MM.1S (cell line): Measurements from ENCODE around the gene MTNR1A.

Source experiments
- DNase-seq: peaks from one replicate; pipeline ENCODE4 v3.0.0-alpha.2; 2015
- H2AFZ ChIP-seq: fragments of 300-600 bp; sonication (generic); 2 replicates; pipeline ENCODE4 v1.6.0; 2016; ENCODE audit warnings: antibody characterized with exemption, low read length
- H3F3A ChIP-seq: fragments of 300-600 bp; sonication (generic); 2 replicates; pipeline ENCODE4 v1.6.1; 2016; ENCODE audit warnings: mild to moderate bottlenecking, antibody characterized with exemption, low read length, moderate library complexity, mixed read lengths; ENCODE audit not compliant: insufficient read depth
- H3K27ac ChIP-seq: fragments of 300-600 bp; sonication (generic); 2 replicates; pipeline ENCODE4 v1.5.1; 2016; ENCODE audit warnings: mild to moderate bottlenecking, low read length
- H3K27me3 ChIP-seq: fragments of 300-600 bp; sonication (generic); replicated peaks from 2 replicates; pipeline ENCODE4 v1.6.0; 2016; ENCODE audit warnings: low read length; ENCODE audit not compliant: insufficient read depth
- H3K36me3 ChIP-seq: fragments of 300-600 bp; sonication (generic); replicated peaks from 2 replicates; pipeline ENCODE4 v1.6.1; 2016; ENCODE audit warnings: mild to moderate bottlenecking, low read length, mixed read lengths; ENCODE audit not compliant: insufficient read depth
- H3K4me1 ChIP-seq: fragments of 300-600 bp; sonication (generic); 2 replicates; pipeline ENCODE4 v1.6.1; 2016; ENCODE audit warnings: low read length, mixed read lengths
- H3K4me2 ChIP-seq: fragments of 300-600 bp; sonication (generic); 2 replicates; pipeline ENCODE4 v1.6.0; 2016; ENCODE audit warnings: low read depth, low read length
- H3K4me3 ChIP-seq: fragments of 300-600 bp; sonication (generic); 2 replicates; pipeline ENCODE4 v1.5.1; 2016; ENCODE audit warnings: low read length, mixed read lengths
- H3K79me2 ChIP-seq: fragments of 300-600 bp; sonication (generic); 2 replicates; pipeline ENCODE4 v1.6.1; 2016; ENCODE audit warnings: mixed run types, low read length, mixed read lengths
- H3K9ac ChIP-seq: fragments of 300-600 bp; sonication (generic); 2 replicates; pipeline ENCODE4 v1.6.1; 2016; ENCODE audit warnings: low read length, mixed read lengths
- H3K9me2 ChIP-seq: fragments of 300-600 bp; sonication (generic); replicated peaks from 2 replicates; pipeline ENCODE4 v1.6.1; 2016; ENCODE audit warnings: mild to moderate bottlenecking, low read length, mixed read lengths; ENCODE audit not compliant: insufficient read depth
- H3K9me3 ChIP-seq: fragments of 300-600 bp; sonication (generic); replicated peaks from 2 replicates; pipeline ENCODE4 v1.6.1; 2016; ENCODE audit warnings: mild to moderate bottlenecking, low read length, mixed read lengths; ENCODE audit not compliant: insufficient read depth
- H4K20me1 ChIP-seq: fragments of 300-600 bp; sonication (generic); 2 replicates; pipeline ENCODE4 v1.6.1; 2016; ENCODE audit warnings: mild to moderate bottlenecking, low read length, moderate library complexity, mixed read lengths; ENCODE audit not compliant: insufficient read depth
- EZH2 ChIP-seq: fragments of 300-600 bp; sonication (generic); optimal IDR thresholded peaks from 2 replicates; pipeline ENCODE3; 2017; ENCODE audit warnings: low read depth, mild to moderate bottlenecking, antibody characterized with exemption, low read length, mixed read lengths
- EZH2phosphoT487 ChIP-seq: fragments of 300-600 bp; sonication (generic); IDR thresholded peaks from 2 replicates; pipeline ENCODE4 v1.6.1; 2018; ENCODE audit warnings: antibody characterized with exemption, low read length
- TF ChIP-seq, protein P1 (sequence below): fragments of 300-600 bp; sonication (generic); IDR thresholded peaks from 2 replicates; pipeline ENCODE4 v1.5.1; 2016; ENCODE audit warnings: antibody characterized with exemption, low read length, mixed read lengths

MTNR1A gene

DNA sequence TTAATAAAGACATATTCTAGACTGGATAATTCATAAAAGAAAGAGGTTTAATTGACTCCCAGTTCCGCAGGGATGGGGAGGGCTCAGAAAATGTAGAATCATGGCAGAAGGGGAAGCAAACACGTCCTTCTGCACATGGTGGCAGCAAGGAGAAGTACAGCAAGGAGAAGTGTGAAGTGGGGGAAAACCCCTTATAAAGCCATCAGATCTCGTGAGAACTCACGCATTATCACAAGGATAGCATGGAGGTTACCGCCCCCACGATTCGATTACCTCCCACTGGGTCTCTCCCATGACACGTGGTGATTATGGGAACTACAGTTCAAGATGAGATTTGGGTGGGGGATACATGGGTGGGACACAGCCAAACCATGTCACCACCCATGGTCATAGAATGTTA, 58.3 kb downstream of the MTNR1A start:
- no peak overlapping the region for H3K4me3 ChIP-seq
- TF ChIP-seq EZH2phosphoT487 (no peak), EZH2 (no peak)
- TF ChIP-seq, protein P1, sequence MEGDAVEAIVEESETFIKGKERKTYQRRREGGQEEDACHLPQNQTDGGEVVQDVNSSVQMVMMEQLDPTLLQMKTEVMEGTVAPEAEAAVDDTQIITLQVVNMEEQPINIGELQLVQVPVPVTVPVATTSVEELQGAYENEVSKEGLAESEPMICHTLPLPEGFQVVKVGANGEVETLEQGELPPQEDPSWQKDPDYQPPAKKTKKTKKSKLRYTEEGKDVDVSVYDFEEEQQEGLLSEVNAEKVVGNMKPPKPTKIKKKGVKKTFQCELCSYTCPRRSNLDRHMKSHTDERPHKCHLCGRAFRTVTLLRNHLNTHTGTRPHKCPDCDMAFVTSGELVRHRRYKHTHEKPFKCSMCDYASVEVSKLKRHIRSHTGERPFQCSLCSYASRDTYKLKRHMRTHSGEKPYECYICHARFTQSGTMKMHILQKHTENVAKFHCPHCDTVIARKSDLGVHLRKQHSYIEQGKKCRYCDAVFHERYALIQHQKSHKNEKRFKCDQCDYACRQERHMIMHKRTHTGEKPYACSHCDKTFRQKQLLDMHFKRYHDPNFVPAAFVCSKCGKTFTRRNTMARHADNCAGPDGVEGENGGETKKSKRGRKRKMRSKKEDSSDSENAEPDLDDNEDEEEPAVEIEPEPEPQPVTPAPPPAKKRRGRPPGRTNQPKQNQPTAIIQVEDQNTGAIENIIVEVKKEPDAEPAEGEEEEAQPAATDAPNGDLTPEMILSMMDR, result no peak
- no peaks in the 10 kb centered on the region for H3K27me3 ChIP-seq
- H2AFZ ChIP-seq, result no peak overlapping the region
- no peaks in the 10 kb centered on the region for H3K36me3 ChIP-seq
- H3K79me2 ChIP-seq, result no peaks in the 10 kb centered on the region
- H3K4me2 ChIP-seq, result no peak overlapping the region
- H3F3A ChIP-seq, result no peaks in the 10 kb centered on the region
- no peaks in the 10 kb centered on the region for H3K9me2 ChIP-seq
- no peaks in the 10 kb centered on the region for H3K4me1 ChIP-seq
- no peaks in the 10 kb centered on the region for H3K9me3 ChIP-seq
- H3K27ac ChIP-seq, result no peak overlapping the region
- H3K9ac ChIP-seq, result no peak overlapping the region
- DNase-seq, result no peak
- no peaks in the 10 kb centered on the region for H4K20me1 ChIP-seq

DNA sequence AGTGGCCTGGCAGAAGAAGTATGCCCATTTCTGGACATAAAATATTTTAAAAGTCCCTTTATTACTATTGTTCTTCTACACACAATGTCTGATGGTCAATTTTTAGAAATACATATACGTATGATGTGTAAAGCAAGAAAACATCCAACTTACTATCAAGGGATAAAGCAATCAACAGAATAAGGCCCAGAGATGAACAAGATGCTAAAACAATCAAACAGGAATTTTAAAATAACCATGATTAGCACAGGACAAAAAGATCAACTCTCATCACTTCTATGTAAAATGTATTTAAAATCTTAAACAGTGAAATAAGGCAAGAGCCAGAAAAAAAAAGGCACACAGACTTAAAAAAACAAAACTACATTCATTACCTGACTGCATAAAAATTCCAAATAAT, 60.9 kb downstream of the MTNR1A start:
- H3K9me3 ChIP-seq, result 0 out of 2 replicates have a peak, but pooled peaks cover 3% of the 10 kb centered on the region
- H3K9me2 ChIP-seq, result no peaks in the 10 kb centered on the region
- H3K4me2 ChIP-seq, result no peak overlapping the region
- H3K9ac ChIP-seq, result no peak overlapping the region
- DNase-seq, result no peak
- no peaks in the 10 kb centered on the region for H3K4me1 ChIP-seq
- no peaks in the 10 kb centered on the region for H3K36me3 ChIP-seq
- H3K79me2 ChIP-seq, result no peaks in the 10 kb centered on the region
- H2AFZ ChIP-seq, result no peak overlapping the region
- no peaks in the 10 kb centered on the region for H3K27me3 ChIP-seq
- no peaks in the 10 kb centered on the region for H4K20me1 ChIP-seq
- H3K27ac ChIP-seq, result no peak overlapping the region
- H3K4me3 ChIP-seq, result no peak overlapping the region
- no peaks in the 10 kb centered on the region for H3F3A ChIP-seq
- TF ChIP-seq EZH2phosphoT487 (no peak), EZH2 (no peak)
- TF ChIP-seq, protein P1, result no peak

DNA sequence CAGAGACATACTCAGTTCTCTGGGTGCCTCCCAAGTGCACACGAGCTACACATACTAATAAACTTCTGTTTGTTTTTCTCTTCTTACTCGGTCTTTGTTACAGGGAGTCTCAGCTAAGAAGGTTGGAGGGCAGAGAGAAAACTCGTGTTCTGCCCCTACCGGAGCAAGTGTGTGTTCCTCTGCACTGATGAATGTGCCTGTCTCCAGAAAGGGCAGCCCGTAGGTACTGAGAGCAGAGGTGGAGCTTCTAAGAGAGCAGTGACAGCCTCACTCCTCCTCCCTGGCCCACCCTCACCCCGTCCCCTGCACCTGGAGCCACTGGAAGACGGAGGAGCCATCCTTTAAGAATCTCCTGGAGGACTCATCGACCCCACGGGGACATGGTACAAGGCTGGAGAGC, 67.6 kb downstream of the MTNR1A start:
- Histone ChIP-seq H3K27me3 (no peaks in the 10 kb centered on the region), H3K9ac (no peak overlapping the region), H3K4me3 (no peak overlapping the region), H3K9me3 (0 out of 2 replicates have a peak, but pooled peaks cover 3% of the 10 kb centered on the region), H3K27ac (no peak overlapping the region), H3K79me2 (no peaks in the 10 kb centered on the region), H2AFZ (no peak overlapping the region), H4K20me1 (no peaks in the 10 kb centered on the region), H3K9me2 (no peaks in the 10 kb centered on the region), H3K36me3 (no peaks in the 10 kb centered on the region), H3F3A (no peaks in the 10 kb centered on the region), H3K4me2 (no peak overlapping the region), H3K4me1 (no peaks in the 10 kb centered on the region)
- DNase-seq, result no peak
- TF ChIP-seq, protein P1, result no peak
- TF ChIP-seq EZH2 (no peak), EZH2phosphoT487 (no peak)

DNA sequence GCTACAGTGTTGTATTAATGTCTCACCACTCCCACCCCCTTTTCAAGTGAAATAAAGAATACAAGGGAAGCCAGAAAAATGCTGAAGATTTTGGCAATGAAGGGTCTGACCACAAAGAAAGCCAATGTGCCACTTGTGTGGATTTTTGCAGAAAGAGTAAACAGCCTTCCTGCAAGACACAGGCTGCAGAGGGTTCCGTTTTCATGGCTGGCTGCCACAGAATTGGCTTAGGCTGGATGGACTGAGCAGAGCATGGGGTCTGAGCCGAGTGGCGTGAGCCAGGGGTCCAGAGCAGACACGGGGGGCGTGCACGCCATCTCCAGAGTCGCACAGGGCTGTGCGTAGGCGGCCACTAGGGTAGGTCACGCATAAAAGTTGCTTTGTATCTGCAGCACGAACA, 69.2 kb downstream of the MTNR1A start:
- Histone ChIP-seq H3K4me1 (no peaks in the 10 kb centered on the region), H3K27me3 (no peaks in the 10 kb centered on the region), H3K9ac (no peak overlapping the region), H4K20me1 (no peaks in the 10 kb centered on the region), H3K27ac (no peak overlapping the region), H3F3A (no peaks in the 10 kb centered on the region), H3K9me3 (0 out of 2 replicates have a peak, but pooled peaks cover 1% of the 10 kb centered on the region), H2AFZ (no peak overlapping the region), H3K4me3 (no peak overlapping the region), H3K36me3 (no peaks in the 10 kb centered on the region), H3K9me2 (no peaks in the 10 kb centered on the region), H3K4me2 (no peak overlapping the region), H3K79me2 (no peaks in the 10 kb centered on the region)
- no peak for DNase-seq
- TF ChIP-seq EZH2phosphoT487 (no peak), EZH2 (no peak)
- TF ChIP-seq, protein P1, result no peak
